ENCODE data around the gene STK26. TPM values are rescaled to one million over a fixed set of nuclear protein-coding genes. Genes with fewer than 3 reads are reported as not detected.
"Not testable (repeated sequence)": the region's sequence is repeated elsewhere in the genome, so short reads cannot be mapped to it uniquely, and the experiment has no call there.

STK26 gene
- total and polyA plus RNA-seq, 8 donors: 13.1 to 23.1 (median 20.0) TPM

DNA sequence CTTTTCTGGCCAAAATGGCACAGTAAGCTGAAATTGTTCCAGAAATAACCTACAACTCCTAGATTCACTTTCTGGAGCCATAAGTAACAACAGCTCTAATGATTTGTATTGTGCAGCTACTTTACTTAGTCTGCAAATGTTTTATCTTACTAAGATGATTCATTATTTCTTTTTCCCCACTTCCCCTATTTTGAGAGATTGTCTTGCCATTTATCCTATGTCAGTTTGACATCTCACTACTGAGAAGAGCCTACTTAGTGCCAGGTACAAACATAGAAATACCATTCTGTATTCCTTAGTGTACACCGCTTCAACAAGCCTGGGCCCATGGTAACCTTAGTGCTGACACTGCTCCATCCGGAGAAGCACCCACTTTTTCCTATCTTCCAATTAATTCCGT lies 13.8 kb upstream of the STK26 start:
- TF ChIP-seq, protein P1, sequence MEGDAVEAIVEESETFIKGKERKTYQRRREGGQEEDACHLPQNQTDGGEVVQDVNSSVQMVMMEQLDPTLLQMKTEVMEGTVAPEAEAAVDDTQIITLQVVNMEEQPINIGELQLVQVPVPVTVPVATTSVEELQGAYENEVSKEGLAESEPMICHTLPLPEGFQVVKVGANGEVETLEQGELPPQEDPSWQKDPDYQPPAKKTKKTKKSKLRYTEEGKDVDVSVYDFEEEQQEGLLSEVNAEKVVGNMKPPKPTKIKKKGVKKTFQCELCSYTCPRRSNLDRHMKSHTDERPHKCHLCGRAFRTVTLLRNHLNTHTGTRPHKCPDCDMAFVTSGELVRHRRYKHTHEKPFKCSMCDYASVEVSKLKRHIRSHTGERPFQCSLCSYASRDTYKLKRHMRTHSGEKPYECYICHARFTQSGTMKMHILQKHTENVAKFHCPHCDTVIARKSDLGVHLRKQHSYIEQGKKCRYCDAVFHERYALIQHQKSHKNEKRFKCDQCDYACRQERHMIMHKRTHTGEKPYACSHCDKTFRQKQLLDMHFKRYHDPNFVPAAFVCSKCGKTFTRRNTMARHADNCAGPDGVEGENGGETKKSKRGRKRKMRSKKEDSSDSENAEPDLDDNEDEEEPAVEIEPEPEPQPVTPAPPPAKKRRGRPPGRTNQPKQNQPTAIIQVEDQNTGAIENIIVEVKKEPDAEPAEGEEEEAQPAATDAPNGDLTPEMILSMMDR (IDR thresholded peaks at IDR 0.05): no peak
- Histone ChIP-seq H3K36me3 (no peaks in the 10 kb centered on the region), H3K4me3 (no peak overlapping the region), H3K27me3 (peaks cover 0 to 18% of the 10 kb centered on the region in 2 donors), H3K9me3 (no peaks in the 10 kb centered on the region), H3K4me1 (no peaks in the 10 kb centered on the region), H3K27ac (no peak overlapping the region)
- DNase-seq (no peak), ATAC-seq (no peak)
- intact Hi-C loops (cut with DNase I): no loop called here

DNA sequence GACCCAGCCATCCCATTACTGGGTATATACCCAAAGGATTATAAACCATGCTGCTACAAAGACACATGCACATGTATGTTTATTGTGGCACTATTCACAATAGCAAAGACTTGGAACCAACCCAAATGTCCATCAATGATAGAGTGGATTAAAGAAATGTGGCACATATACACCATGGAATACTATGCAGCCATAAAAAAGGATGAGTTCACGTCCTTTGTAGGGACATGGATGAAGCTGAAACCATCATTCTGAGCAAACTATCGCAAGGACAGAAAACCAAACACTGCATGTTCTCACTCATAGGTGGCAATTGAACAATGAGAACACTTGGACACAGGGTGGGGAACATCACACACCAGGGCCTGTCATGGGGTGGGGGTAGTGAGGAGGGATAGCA lies 12.9 kb upstream of the STK26 start:
- H3K27ac ChIP-seq; H3K36me3 ChIP-seq; H3K4me1 ChIP-seq; ATAC-seq; H3K9me3 ChIP-seq; intact Hi-C loops (cut with DNase I); H3K4me3 ChIP-seq; DNase-seq: not testable (repeated sequence)
- peaks cover 0 to 23% of the 10 kb centered on the region in 2 donors for H3K27me3 ChIP-seq

DNA sequence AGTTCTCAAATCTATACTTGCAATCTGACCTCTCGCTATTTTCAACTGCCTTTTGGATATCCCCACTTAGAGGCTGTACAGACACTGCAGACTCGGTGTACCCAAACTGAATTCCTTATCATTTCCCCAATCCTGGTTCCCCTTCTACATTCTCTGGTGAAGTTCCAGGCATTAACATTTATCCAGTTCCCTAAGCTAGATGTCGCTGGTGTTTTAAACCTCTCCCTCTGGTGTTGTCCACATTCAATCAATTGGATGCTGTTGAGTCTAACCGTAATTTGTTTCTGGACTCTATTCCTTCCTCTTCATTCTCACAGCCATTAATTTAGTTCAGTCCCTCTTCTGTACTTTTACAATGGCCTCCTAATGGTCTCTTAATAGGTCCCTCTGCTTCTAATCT lies 7.2 kb upstream of the STK26 start:
- Histone ChIP-seq H3K36me3 (no peaks in the 10 kb centered on the region), H3K9me3 (no peaks in the 10 kb centered on the region), H3K27me3 (peaks cover 0 to 15% of the 10 kb centered on the region in 2 donors), H3K27ac (no peak overlapping the region), H3K4me3 (no peak overlapping the region), H3K4me1 (no peaks in the 10 kb centered on the region)
- DNase-seq (no peak), ATAC-seq (no peak)
- TF ChIP-seq, protein P1 (IDR thresholded peaks at IDR 0.05): no peak
- intact Hi-C loops (cut with DNase I): no loop called here

DNA sequence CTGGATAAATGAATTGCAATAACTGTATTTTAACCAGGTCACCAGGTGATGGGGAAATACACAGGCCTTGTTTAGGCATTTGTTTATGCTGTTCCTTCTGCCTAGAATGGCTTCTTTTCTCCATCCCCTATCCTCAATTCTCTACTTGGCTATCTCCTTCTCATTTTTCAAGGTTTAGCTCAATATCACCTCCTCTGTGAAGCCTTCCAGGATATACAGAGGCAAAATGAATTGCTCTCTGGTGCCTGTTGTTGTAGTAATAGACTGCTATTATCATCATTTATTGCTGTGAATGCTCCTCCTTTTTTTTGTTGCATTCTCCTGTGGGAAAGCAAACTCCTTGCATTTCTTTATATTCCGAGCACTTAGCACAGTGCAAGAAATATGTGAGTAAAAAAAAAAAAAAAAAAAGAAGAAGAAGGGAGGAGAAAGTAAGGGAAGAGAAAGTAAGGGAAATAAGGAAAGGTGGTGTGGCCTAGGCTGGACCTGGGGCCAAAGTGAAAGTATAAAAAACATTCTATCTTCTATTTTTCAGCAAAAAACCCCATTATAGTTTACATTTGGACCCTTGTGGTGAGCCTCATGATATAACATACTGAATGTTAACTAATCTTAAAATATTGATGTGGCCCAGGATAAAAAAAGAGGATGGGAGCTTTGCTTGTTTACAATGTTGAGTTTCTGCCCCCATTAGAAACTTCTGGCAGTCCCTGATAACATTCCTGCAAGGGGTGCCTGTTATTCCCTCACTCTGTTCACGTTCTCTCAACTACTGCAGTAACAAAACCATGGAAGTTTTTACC lies 6.3 kb upstream of the STK26 start:
- no peaks in the 10 kb centered on the region for H3K4me1 ChIP-seq
- H3K36me3 ChIP-seq: no peaks in the 10 kb centered on the region
- DNase-seq (no peak), ATAC-seq (no peak)
- no peak overlapping the region for H3K4me3 ChIP-seq
- TF ChIP-seq, protein P1 (IDR thresholded peaks at IDR 0.05): no peak
- no peaks in the 10 kb centered on the region for H3K9me3 ChIP-seq
- peaks cover 0 to 15% of the 10 kb centered on the region in 2 donors for H3K27me3 ChIP-seq
- H3K27ac ChIP-seq: peak overlapping the region in 1 of 2 donors; percentile 58
- intact Hi-C loops (cut with DNase I): no loop called here

DNA sequence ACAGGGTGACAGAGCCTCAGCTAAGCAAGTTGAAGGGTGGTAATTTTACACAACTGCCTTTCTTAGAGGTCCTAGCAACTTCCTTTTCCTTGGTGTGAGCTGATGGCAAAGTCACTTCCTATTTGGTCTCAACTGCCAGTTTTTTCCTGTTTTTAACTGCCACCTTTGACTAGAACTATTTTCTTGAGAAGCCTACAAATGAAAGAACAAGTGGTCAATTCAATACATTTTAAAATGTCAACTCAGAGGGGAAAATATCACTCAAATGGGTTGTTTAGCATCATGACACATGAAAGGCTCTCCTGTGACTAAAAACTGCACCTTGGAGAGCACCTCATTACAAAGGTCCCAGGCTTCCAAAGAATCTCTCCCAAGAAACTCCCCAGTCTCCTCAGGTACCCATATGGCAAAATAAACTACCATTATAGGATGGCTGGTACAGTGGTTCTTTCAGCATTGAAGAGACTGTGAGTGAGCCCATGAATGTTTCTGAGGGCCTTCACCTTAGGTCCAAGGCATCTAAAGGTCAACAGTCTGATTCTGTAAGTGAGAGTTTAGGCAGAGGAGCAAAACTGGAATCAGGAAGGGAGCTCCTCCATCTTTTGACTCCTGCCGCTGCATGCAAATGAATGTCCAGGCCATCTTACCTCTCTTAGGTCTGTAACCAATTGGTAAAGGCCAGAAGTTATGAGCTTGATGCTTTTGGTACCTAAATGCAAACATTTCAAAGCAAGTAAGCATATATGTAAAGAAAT lies 5.5 kb upstream of the STK26 start:
- DNase-seq (no peak), ATAC-seq (no peak)
- Histone ChIP-seq H3K36me3 (no peaks in the 10 kb centered on the region), H3K9me3 (no peaks in the 10 kb centered on the region), H3K27ac (peak overlapping the region in 1 of 2 donors; percentile 58), H3K4me3 (no peak overlapping the region), H3K27me3 (peaks cover 3 to 11% of the 10 kb centered on the region in 2 donors), H3K4me1 (no peaks in the 10 kb centered on the region)
- TF ChIP-seq, protein P1 (IDR thresholded peaks at IDR 0.05): no peak
- intact Hi-C loops (cut with DNase I): no loop called here

Measured in left lung (tissue), 10 donors.